Activated T-cell treated with anti-CD3 and anti-CD28 coated beads, Interleukin-2, amount 50 U/mL, for 4 hours (primary cell): Measurements from ENCODE around the gene EIF4ENIF1. TPM values are rescaled to one million over a fixed set of nuclear protein-coding genes. Genes with fewer than 3 reads are reported as not detected.

Source experiments
- total RNA-seq, 3 donors: library from RNA; stranded (reverse); gene quantifications; one replicate each; pipeline ENCODE4 v1.2.1, GENCODE V29; 2021

The EIF4ENIF1 gene
- total RNA-seq, 3 donors from 2014 or later = 40.0 to 47.2 (median 44.1) TPM

Other genes starting within 250 kb of the EIF4ENIF1 start
- gene PIK3IP1, start 197.4 kb downstream of the EIF4ENIF1 start, total RNA-seq = 1 to 10 TPM; 7.3 to 8.6 (median 7.9) TPM
- 10 to 100 TPM; 33.7 to 42.7 (median 41.4) TPM for gene PATZ1, start 143.5 kb downstream of the EIF4ENIF1 start, total RNA-seq
- 100 to 1,000 TPM in 2 of 3 donors, 10 to 100 TPM in 1; 99.2 to 109 (median 106) TPM for gene DRG1, start 90.2 kb downstream of the EIF4ENIF1 start, total RNA-seq
- 10 to 100 TPM; 74.0 to 87.5 (median 77.6) TPM for gene SFI1, start 6.7 kb upstream of the EIF4ENIF1 start, total RNA-seq
- 100 to 1,000 TPM in 1 of 3 donors, 10 to 100 TPM in 2; 80.0 to 101 (median 81.2) TPM for gene PISD, start 172.4 kb upstream of the EIF4ENIF1 start, total RNA-seq